C4-2B (cell line): ENCODE measurements around the gene GHRH.

Source experiments
- H3K27ac ChIP-seq: fragments of 450-650 bp; 2 replicates; pipeline ENCODE4 v1.5.1; 2017
- ZFX ChIP-seq: fragments of 450-650 bp; IDR thresholded peaks from 2 replicates; pipeline ENCODE4 v1.6.1; 2017
- TF ChIP-seq, protein P1 (sequence below): fragments of 450-650 bp; conservative IDR thresholded peaks from 2 replicates; pipeline ENCODE4 v1.5.1; 2017; ENCODE audit warnings: mild to moderate bottlenecking

Gene GHRH

GRCh38 chr20:37218441-37218840, 43.2 kb downstream of the GHRH start:
- no peak for TF ChIP-seq ZFX
- TF ChIP-seq, protein P1, sequence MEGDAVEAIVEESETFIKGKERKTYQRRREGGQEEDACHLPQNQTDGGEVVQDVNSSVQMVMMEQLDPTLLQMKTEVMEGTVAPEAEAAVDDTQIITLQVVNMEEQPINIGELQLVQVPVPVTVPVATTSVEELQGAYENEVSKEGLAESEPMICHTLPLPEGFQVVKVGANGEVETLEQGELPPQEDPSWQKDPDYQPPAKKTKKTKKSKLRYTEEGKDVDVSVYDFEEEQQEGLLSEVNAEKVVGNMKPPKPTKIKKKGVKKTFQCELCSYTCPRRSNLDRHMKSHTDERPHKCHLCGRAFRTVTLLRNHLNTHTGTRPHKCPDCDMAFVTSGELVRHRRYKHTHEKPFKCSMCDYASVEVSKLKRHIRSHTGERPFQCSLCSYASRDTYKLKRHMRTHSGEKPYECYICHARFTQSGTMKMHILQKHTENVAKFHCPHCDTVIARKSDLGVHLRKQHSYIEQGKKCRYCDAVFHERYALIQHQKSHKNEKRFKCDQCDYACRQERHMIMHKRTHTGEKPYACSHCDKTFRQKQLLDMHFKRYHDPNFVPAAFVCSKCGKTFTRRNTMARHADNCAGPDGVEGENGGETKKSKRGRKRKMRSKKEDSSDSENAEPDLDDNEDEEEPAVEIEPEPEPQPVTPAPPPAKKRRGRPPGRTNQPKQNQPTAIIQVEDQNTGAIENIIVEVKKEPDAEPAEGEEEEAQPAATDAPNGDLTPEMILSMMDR = no peak
- no peak overlapping the region for H3K27ac ChIP-seq

GRCh38 chr20:37209661-37210314, 51.8 kb downstream of the GHRH start:
- H3K27ac ChIP-seq = no peak overlapping the region
- TF ChIP-seq, protein P1 = no peak
- no peak for TF ChIP-seq ZFX

- TF ChIP-seq, protein P1 = no peak
- no peak for TF ChIP-seq ZFX
- H3K27ac ChIP-seq = no peak overlapping the region
These were observed 52.4 kb downstream of the GHRH start for GRCh38 chr20:37209193-37209592.

GRCh38 chr20:37207171-37207570, 54.4 kb downstream of the GHRH start:
- H3K27ac ChIP-seq = no peak overlapping the region
- TF ChIP-seq, protein P1 = no peak
- no peak for TF ChIP-seq ZFX

DNA sequence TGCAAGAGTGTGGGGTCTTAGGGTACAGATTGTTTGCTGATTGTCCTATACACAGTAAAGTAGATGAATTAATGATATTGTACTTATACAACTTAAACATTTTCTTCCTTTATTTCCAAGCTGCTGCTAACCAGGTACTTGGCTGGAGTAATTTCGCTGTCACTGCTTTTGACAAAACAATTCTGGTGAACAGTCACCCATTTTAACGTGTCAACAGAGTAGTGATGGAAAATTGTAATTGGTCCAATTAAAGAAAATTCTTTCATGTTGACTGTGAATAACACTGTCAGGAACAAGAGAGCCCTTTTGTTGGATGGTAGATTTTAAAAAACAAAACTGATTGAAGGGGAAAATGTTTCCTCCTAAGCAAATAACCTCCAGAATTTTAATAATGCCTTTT, 55.8 kb downstream of the GHRH start:
- H3K27ac ChIP-seq = no peak overlapping the region
- TF ChIP-seq, protein P1 = no peak
- no peak for TF ChIP-seq ZFX

DNA sequence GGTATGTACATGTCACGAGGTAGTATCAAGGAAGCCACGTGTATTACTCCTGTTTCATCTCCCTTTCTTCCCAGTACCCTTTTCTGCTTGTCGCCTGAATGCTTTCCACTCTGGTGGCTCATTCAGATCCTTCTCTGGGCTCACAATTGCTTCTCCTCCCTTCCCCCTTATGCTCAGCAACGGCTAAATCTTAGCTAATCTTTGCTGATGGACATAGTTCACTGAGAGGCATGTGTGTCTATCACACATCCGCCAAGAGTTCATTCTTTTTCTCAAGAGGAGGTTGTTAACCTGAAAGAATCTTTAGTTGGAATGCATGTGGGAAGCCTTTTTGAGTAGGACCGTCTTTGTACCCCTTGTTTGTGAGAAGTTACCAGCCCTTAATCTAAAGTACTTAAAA, 56.5 kb downstream of the GHRH start:
- no peak overlapping the region for H3K27ac ChIP-seq
- TF ChIP-seq, protein P1 = no peak
- no peak for TF ChIP-seq ZFX

DNA sequence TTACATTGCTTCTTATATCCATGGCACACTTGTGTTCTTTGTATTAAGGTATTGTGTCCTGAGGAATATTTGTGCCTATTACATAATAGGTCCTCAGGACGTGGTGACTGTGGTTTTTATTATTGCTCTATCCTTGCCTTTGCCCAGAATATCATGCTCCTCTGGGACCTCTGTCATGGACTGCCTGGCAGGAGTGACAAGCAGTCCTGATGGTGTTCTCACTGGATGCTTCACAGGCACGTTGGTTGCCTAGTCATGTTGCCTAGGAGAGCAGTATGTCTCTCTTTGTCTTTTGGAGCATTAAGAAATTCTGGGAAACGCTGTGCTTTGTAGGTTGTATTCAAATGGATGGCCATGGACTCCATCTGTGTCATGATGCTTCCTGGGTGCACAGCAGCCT, 57.6 kb downstream of the GHRH start:
- no peak for TF ChIP-seq ZFX
- TF ChIP-seq, protein P1 = no peak
- H3K27ac ChIP-seq = no peak overlapping the region
